Parathyroid adenoma (tissue), 2 donors: ENCODE results near the gene HOXB3.

Experiments used
- H2AFZ ChIP-seq: fragments of 300-600 bp; sonication (generic); one replicate; pipeline ENCODE4 v1.7.0; 2017; ENCODE audit warnings: antibody characterized with exemption, mild to moderate bottlenecking
- H3K27ac ChIP-seq: fragments of 300-600 bp; sonication (generic); one replicate; pipeline ENCODE4 v1.7.0; 2017
- H3K27me3 ChIP-seq: fragments of 300-600 bp; sonication (generic); one replicate; pipeline ENCODE4 v1.7.0; 2017; ENCODE audit warnings: low read length; ENCODE audit not compliant: control insufficient read depth, insufficient read depth
- H3K36me3 ChIP-seq: fragments of 300-600 bp; sonication (generic); one replicate; pipeline ENCODE4 v1.7.0; 2017; ENCODE audit warnings: low read length; ENCODE audit not compliant: control insufficient read depth, insufficient read depth
- H3K4me1 ChIP-seq: fragments of 300-600 bp; sonication (generic); one replicate; pipeline ENCODE4 v1.7.0; 2017; ENCODE audit warnings: control low read depth
- H3K4me2 ChIP-seq: fragments of 300-600 bp; sonication (generic); one replicate; pipeline ENCODE4 v1.7.0; 2017; ENCODE audit warnings: low read length
- H3K4me3 ChIP-seq: fragments of 300-600 bp; sonication (generic); one replicate; pipeline ENCODE4 v1.7.0; 2017; ENCODE audit warnings: low read depth, low read length
- H3K79me2 ChIP-seq: fragments of 300-600 bp; sonication (generic); one replicate; pipeline ENCODE4 v1.7.0; 2017; ENCODE audit warnings: control low read depth
- H3K9ac ChIP-seq: fragments of 300-600 bp; sonication (generic); one replicate; pipeline ENCODE4 v1.7.0; 2017; ENCODE audit warnings: mild to moderate bottlenecking
- H3K9me3 ChIP-seq: fragments of 300-600 bp; sonication (generic); one replicate; pipeline ENCODE4 v1.7.0; 2017; ENCODE audit warnings: low read length; ENCODE audit not compliant: control insufficient read depth
- TF ChIP-seq, protein P1 (sequence below): fragments of 300-600 bp; sonication (generic); IDR thresholded peaks from one replicate; pipeline ENCODE4 v1.7.0; 2017; ENCODE audit warnings: antibody characterized with exemption, mild to moderate bottlenecking
- donor health status: primary hyperparathyroidism.

Gene HOXB3

GRCh38 chr17:48528153-48528935 is 61.7 kb downstream of the HOXB3 start:
- no peaks in the 10 kb centered on the region for H3K36me3 ChIP-seq
- H3K27me3 ChIP-seq, result no peaks in the 10 kb centered on the region
- H2AFZ ChIP-seq, result no peak overlapping the region
- H3K9ac ChIP-seq, result no peak overlapping the region
- H3K4me2 ChIP-seq, result no peak overlapping the region
- H3K9me3 ChIP-seq, result no peaks in the 10 kb centered on the region
- H3K4me3 ChIP-seq, result no peak overlapping the region
- H3K27ac ChIP-seq, result no peak overlapping the region
- TF ChIP-seq, protein P1, sequence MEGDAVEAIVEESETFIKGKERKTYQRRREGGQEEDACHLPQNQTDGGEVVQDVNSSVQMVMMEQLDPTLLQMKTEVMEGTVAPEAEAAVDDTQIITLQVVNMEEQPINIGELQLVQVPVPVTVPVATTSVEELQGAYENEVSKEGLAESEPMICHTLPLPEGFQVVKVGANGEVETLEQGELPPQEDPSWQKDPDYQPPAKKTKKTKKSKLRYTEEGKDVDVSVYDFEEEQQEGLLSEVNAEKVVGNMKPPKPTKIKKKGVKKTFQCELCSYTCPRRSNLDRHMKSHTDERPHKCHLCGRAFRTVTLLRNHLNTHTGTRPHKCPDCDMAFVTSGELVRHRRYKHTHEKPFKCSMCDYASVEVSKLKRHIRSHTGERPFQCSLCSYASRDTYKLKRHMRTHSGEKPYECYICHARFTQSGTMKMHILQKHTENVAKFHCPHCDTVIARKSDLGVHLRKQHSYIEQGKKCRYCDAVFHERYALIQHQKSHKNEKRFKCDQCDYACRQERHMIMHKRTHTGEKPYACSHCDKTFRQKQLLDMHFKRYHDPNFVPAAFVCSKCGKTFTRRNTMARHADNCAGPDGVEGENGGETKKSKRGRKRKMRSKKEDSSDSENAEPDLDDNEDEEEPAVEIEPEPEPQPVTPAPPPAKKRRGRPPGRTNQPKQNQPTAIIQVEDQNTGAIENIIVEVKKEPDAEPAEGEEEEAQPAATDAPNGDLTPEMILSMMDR, result no peak
- no peaks in the 10 kb centered on the region for H3K79me2 ChIP-seq
- no peaks in the 10 kb centered on the region for H3K4me1 ChIP-seq

GRCh38 chr17:48527547-48527932 is 62.5 kb downstream of the HOXB3 start:
- Histone ChIP-seq H3K27ac (no peak overlapping the region), H3K9me3 (no peaks in the 10 kb centered on the region), H3K36me3 (no peaks in the 10 kb centered on the region), H3K4me2 (no peak overlapping the region), H3K4me3 (no peak overlapping the region), H3K9ac (no peak overlapping the region), H3K4me1 (no peaks in the 10 kb centered on the region), H3K79me2 (no peaks in the 10 kb centered on the region), H3K27me3 (no peaks in the 10 kb centered on the region), H2AFZ (no peak overlapping the region)
- TF ChIP-seq, protein P1, result no peak

- Histone ChIP-seq H2AFZ (no peak overlapping the region), H3K4me2 (no peak overlapping the region), H3K79me2 (no peaks in the 10 kb centered on the region), H3K27ac (no peak overlapping the region), H3K36me3 (no peaks in the 10 kb centered on the region), H3K27me3 (no peaks in the 10 kb centered on the region), H3K4me1 (no peaks in the 10 kb centered on the region), H3K9ac (no peak overlapping the region), H3K9me3 (no peaks in the 10 kb centered on the region), H3K4me3 (no peak overlapping the region)
- TF ChIP-seq, protein P1, result no peak
Observed at GRCh38 chr17:48526608-48527546, 63.2 kb downstream of the HOXB3 start.

GRCh38 chr17:48523010-48523409 is 67.0 kb downstream of the HOXB3 start:
- H3K36me3 ChIP-seq, result no peaks in the 10 kb centered on the region
- no peaks in the 10 kb centered on the region for H3K27me3 ChIP-seq
- no peak overlapping the region for H3K4me2 ChIP-seq
- no peak overlapping the region for H2AFZ ChIP-seq
- TF ChIP-seq, protein P1, result no peak
- H3K9ac ChIP-seq, result no peak overlapping the region
- H3K4me1 ChIP-seq, result no peaks in the 10 kb centered on the region
- H3K79me2 ChIP-seq, result no peaks in the 10 kb centered on the region
- no peak overlapping the region for H3K4me3 ChIP-seq
- no peaks in the 10 kb centered on the region for H3K9me3 ChIP-seq
- no peak overlapping the region for H3K27ac ChIP-seq
